Measurements from ENCODE around the gene KCNB1. TPM values are rescaled to one million over a fixed set of nuclear protein-coding genes. Genes with fewer than 3 reads are reported as not detected.

KCNB1 gene
- total RNA-seq, 1 donor from 2014 or later = 0.41 TPM

GRCh38 chr20:49391404-49392245, 90.8 kb downstream of the KCNB1 start:
- DNase-seq = no peak
- H3K4me3 ChIP-seq = no peak overlapping the region
- no peaks in the 10 kb centered on the region for H3K36me3 ChIP-seq
- TF ChIP-seq CTCF (IDR thresholded peaks at IDR 0.05) = no peak
- no peaks in the 10 kb centered on the region for H3K27me3 ChIP-seq
- intact Hi-C loops (cut with DNase I) = no loop called here
- ATAC-seq = no peak
- no peaks in the 10 kb centered on the region for H3K9me3 ChIP-seq
- H3K4me1 ChIP-seq = no peaks in the 10 kb centered on the region
- no peak overlapping the region for H3K27ac ChIP-seq

DNA sequence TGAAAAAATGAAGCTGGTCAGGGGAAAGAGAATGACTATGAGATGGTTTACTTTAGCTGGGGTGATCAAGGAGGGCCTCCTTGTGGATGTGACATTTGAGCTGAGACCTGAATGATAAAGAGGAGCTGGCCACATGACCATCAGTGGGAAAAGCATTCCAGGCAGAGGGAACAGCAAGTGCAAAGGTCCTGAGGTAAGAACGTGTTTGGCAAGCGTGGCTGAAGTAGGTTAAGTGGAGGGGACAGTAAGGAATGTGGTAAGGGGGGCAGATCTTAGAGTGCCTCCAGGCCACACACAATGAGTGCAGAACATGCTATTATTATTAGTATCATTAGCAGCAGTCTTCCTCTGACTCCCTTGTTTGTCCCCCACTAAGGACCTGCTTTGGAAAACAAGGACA, 92.6 kb downstream of the KCNB1 start:
- Histone ChIP-seq H3K27me3 (no peaks in the 10 kb centered on the region), H3K9me3 (no peaks in the 10 kb centered on the region), H3K27ac (no peak overlapping the region), H3K4me1 (no peaks in the 10 kb centered on the region), H3K36me3 (no peaks in the 10 kb centered on the region), H3K4me3 (no peak overlapping the region)
- TF ChIP-seq CTCF (IDR thresholded peaks at IDR 0.05) = no peak
- intact Hi-C loops (cut with DNase I) = no loop called here
- DNase-seq = no peak
- ATAC-seq = no peak

GRCh38 chr20:49388744-49389143, 93.7 kb downstream of the KCNB1 start:
- ATAC-seq (no peak), DNase-seq (no peak)
- H3K9me3 ChIP-seq = no peaks in the 10 kb centered on the region
- intact Hi-C loops (cut with DNase I) = no loop called here
- H3K36me3 ChIP-seq = no peaks in the 10 kb centered on the region
- H3K27ac ChIP-seq = no peak overlapping the region
- H3K4me3 ChIP-seq = no peak overlapping the region
- H3K27me3 ChIP-seq = no peaks in the 10 kb centered on the region
- no peaks in the 10 kb centered on the region for H3K4me1 ChIP-seq
- no peak for TF ChIP-seq CTCF (IDR thresholded peaks at IDR 0.05)

DNA sequence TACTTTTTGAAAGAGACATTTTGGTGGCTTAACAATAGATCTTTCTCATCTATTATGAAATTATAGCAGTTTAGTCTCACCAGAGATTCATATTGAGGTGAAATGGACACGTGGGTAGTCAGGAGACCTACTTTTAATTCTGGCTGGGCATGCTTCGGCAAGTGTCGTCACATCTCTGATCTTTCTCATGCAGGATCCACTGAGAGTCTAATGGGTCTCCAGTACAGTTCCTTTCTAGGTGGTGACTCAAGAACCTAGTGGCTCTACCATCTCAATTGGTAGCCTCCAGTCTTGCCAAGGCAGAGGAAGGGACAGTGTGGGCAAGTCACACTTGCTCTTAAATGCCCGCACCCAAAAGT, 94.9 kb downstream of the KCNB1 start:
- no peaks in the 10 kb centered on the region for H3K4me1 ChIP-seq
- H3K36me3 ChIP-seq = no peaks in the 10 kb centered on the region
- ATAC-seq (no peak), DNase-seq (no peak)
- H3K27me3 ChIP-seq = no peaks in the 10 kb centered on the region
- no peak overlapping the region for H3K27ac ChIP-seq
- no peak for TF ChIP-seq CTCF (IDR thresholded peaks at IDR 0.05)
- no peaks in the 10 kb centered on the region for H3K9me3 ChIP-seq
- intact Hi-C loops (cut with DNase I) = no loop called here
- no peak overlapping the region for H3K4me3 ChIP-seq

DNA sequence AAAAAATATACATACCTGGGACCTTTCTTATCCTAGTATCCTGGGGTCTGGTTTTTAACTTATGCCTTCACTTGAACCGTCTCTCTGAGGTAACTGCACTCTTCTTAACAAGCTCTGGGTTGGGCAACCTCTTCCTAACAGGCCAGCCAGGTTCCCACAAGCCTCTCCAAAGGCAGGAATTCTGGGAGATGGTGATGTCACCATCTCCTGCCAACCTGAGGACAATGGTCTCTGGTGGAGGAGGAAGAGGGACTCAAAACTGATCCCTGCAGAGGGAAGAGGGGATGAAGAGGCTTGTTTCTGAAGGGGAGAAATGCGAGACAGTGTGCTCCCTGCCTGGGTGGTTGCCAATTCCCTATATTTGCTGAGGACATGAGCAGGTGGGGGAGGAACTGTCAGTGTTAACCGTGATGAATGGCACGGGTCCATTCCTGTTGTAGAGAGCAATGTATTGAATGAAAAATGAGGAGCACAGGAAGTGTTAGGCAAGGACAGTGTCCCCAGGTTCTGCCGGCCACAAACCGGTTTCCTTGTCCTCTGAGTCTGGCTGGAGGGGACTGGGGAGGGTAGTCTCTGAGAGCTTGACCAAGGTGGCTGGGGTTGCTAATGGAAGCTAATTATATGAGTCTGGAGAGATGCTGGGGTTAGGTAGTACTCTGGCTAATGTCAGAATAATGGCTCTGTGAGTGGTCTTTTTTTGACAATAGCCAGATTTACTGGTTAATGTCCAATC, 95.5 kb downstream of the KCNB1 start:
- Histone ChIP-seq H3K27ac (no peak overlapping the region), H3K36me3 (no peaks in the 10 kb centered on the region), H3K4me3 (no peak overlapping the region), H3K27me3 (no peaks in the 10 kb centered on the region), H3K9me3 (no peaks in the 10 kb centered on the region), H3K4me1 (no peaks in the 10 kb centered on the region)
- DNase-seq (no peak), ATAC-seq (no peak)
- intact Hi-C loops (cut with DNase I) = no loop called here
- no peak for TF ChIP-seq CTCF (IDR thresholded peaks at IDR 0.05)

Data from upper lobe of right lung (tissue), 1 donor.